ENCODE measurements around the gene AREL1.

Gene AREL1

DNA sequence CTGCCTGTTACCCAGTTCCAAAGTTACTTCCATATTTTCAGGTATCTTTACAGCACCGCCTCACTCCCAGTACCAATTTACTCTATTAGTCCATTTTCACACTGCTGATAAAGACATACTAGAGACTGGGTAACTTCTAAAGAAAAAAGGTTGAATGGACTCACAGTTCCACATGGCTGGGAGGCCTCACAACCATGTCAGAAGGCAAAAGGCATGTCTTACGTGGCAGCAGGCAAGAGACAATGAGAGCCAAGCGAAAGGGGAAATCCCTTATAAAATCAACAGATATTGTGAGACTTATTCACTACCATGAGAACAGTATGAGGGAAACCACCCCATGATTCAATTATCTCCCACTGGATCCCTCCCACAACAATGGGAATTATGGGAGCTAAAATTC is 9.8 kb downstream of the AREL1 start:
- TF ChIP-seq, protein P1, sequence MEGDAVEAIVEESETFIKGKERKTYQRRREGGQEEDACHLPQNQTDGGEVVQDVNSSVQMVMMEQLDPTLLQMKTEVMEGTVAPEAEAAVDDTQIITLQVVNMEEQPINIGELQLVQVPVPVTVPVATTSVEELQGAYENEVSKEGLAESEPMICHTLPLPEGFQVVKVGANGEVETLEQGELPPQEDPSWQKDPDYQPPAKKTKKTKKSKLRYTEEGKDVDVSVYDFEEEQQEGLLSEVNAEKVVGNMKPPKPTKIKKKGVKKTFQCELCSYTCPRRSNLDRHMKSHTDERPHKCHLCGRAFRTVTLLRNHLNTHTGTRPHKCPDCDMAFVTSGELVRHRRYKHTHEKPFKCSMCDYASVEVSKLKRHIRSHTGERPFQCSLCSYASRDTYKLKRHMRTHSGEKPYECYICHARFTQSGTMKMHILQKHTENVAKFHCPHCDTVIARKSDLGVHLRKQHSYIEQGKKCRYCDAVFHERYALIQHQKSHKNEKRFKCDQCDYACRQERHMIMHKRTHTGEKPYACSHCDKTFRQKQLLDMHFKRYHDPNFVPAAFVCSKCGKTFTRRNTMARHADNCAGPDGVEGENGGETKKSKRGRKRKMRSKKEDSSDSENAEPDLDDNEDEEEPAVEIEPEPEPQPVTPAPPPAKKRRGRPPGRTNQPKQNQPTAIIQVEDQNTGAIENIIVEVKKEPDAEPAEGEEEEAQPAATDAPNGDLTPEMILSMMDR (IDR thresholded peaks at IDR 0.05; ENCODE audit: low read depth, low read length): no peak
- Histone ChIP-seq H3K4me3 (ENCODE audit: low read depth, low read length) (no peak overlapping the region), H3K9me3 (no peaks in the 10 kb centered on the region), H3K4me1 (no peaks in the 10 kb centered on the region), H3K27me3 (no peaks in the 10 kb centered on the region), H3K36me3 (no peaks in the 10 kb centered on the region; the same call in 1 of the 2 replicates)
- DNase-seq: no peak

GRCh38 chr14:74702293-74702692 is 10.6 kb downstream of the AREL1 start:
- Histone ChIP-seq H3K9me3 (no peaks in the 10 kb centered on the region), H3K36me3 (peaks cover under 1% of the 10 kb centered on the region; the same call in 1 of the 2 replicates)
- no peak for DNase-seq

GRCh38 chr14:74698465-74698864 is 14.4 kb downstream of the AREL1 start:
- DNase-seq: no peak
- Histone ChIP-seq H3K4me3 (ENCODE audit: low read depth, low read length) (no peak overlapping the region), H3K27me3 (no peaks in the 10 kb centered on the region), H3K4me1 (no peaks in the 10 kb centered on the region), H3K9me3 (no peaks in the 10 kb centered on the region), H3K36me3 (peaks cover 4% of the 10 kb centered on the region; the same call in 1 of the 2 replicates)
- TF ChIP-seq, protein P1 (IDR thresholded peaks at IDR 0.05; ENCODE audit: low read depth, low read length): no peak

More at GRCh38 chr14:74702293-74702692, 10.6 kb downstream of the AREL1 start:
- Histone ChIP-seq H3K4me3 (ENCODE audit: low read depth, low read length) (no peak overlapping the region), H3K4me1 (no peaks in the 10 kb centered on the region), H3K27me3 (no peaks in the 10 kb centered on the region)
- TF ChIP-seq, protein P1 (IDR thresholded peaks at IDR 0.05; ENCODE audit: low read depth, low read length): no peak

- Histone ChIP-seq H3K4me3 (ENCODE audit: low read depth, low read length) (no peak overlapping the region), H3K9me3 (no peaks in the 10 kb centered on the region), H3K27me3 (no peaks in the 10 kb centered on the region), H3K4me1 (no peaks in the 10 kb centered on the region), H3K36me3 (peaks cover 4% of the 10 kb centered on the region; the same call in 1 of the 2 replicates)
- TF ChIP-seq, protein P1 (IDR thresholded peaks at IDR 0.05; ENCODE audit: low read depth, low read length): no peak
- DNase-seq: no peak
These were observed 14.9 kb downstream of the AREL1 start for GRCh38 chr14:74697976-74698375.

GRCh38 chr14:74697543-74697942 is 15.3 kb downstream of the AREL1 start:
- no peak for DNase-seq
- Histone ChIP-seq H3K4me1 (no peaks in the 10 kb centered on the region), H3K9me3 (no peaks in the 10 kb centered on the region), H3K36me3 (peaks cover 4% of the 10 kb centered on the region; the same call in 1 of the 2 replicates), H3K27me3 (no peaks in the 10 kb centered on the region), H3K4me3 (ENCODE audit: low read depth, low read length) (no peak overlapping the region)
- TF ChIP-seq, protein P1 (IDR thresholded peaks at IDR 0.05; ENCODE audit: low read depth, low read length): no peak

- Histone ChIP-seq H3K27me3 (no peaks in the 10 kb centered on the region), H3K36me3 (peaks cover 5% of the 10 kb centered on the region), H3K4me3 (ENCODE audit: low read depth, low read length) (no peak overlapping the region), H3K4me1 (no peaks in the 10 kb centered on the region), H3K9me3 (no peaks in the 10 kb centered on the region)
- DNase-seq: no peak
- TF ChIP-seq, protein P1 (IDR thresholded peaks at IDR 0.05; ENCODE audit: low read depth, low read length): no peak
These were observed 15.9 kb downstream of the AREL1 start for GRCh38 chr14:74697011-74697410.

Measured in BE2C (cell line).